ENCODE results near the gene ARHGEF39.

DNA sequence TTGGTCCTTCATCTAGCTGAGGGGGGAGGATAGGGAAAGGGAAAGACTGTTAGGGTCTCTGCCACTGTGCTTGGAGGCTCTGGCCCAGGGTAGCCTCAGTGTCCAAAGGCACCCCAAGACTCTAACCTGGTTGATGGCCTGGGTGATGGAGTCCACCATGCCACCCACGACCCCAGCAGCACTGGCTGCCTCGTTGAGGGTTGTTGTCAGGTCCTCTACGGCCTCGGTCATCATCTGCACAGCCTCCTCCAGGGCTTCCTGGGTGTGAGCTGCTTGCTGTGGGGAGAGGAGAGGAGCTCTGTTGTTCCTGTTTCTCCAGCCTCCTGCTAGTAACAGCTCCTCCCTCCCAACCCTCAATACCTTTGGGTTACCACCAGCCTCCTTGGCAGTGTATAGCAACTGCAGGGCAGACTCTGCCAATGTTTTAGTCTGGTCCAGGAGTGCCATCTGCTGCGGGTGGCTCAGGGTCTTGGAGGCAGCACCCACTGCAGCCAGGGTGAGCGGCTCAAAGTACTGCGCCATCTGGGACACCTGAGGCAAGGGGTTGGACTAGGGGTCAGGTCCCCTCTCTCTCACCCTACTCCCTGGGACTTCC is 40.9 kb upstream of the ARHGEF39 start:
- TF ChIP-seq POLR2A (IDR thresholded peaks at IDR 0.05), result no peak
- TF ChIP-seq, protein P1, sequence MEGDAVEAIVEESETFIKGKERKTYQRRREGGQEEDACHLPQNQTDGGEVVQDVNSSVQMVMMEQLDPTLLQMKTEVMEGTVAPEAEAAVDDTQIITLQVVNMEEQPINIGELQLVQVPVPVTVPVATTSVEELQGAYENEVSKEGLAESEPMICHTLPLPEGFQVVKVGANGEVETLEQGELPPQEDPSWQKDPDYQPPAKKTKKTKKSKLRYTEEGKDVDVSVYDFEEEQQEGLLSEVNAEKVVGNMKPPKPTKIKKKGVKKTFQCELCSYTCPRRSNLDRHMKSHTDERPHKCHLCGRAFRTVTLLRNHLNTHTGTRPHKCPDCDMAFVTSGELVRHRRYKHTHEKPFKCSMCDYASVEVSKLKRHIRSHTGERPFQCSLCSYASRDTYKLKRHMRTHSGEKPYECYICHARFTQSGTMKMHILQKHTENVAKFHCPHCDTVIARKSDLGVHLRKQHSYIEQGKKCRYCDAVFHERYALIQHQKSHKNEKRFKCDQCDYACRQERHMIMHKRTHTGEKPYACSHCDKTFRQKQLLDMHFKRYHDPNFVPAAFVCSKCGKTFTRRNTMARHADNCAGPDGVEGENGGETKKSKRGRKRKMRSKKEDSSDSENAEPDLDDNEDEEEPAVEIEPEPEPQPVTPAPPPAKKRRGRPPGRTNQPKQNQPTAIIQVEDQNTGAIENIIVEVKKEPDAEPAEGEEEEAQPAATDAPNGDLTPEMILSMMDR (IDR thresholded peaks at IDR 0.05), result no peak
